ENCODE data around the gene MMD. TPM values are rescaled to one million over a fixed set of nuclear protein-coding genes. Genes with fewer than 3 reads are reported as not detected.

MMD gene
- total RNA-seq, 1 donor from 2014 or later, result 33.1 TPM

DNA sequence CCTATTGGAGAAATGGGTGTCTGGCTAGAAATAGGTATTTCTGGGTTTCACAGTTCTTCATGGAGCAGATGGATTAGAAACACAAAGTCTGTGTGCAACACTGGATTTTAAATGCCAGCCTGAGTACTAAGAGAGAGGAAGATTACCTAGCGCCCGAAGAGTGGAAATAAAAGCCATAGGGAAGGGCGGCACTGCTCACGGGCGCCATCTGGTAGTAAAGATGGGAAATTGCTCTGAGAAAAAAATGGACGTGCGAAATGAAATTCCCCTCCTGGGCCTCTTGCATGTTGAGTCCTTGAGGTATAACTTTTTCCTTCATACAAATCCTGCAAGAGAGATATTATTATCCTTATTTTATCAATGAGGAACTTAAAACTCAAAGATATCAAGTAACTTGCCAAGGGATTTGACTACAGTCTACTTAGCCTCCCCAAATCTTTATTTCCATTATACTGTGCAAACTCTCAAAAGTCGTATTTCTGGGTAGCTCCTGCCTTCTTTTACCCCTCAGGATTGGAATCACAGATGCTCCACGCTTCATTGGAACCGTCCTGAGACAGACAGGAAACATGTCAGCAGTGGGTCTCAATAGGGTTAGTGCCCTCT lies 72.8 kb downstream of the MMD start:
- DNase-seq (ENCODE audit: low read depth), result peak; percentile 36

DNA sequence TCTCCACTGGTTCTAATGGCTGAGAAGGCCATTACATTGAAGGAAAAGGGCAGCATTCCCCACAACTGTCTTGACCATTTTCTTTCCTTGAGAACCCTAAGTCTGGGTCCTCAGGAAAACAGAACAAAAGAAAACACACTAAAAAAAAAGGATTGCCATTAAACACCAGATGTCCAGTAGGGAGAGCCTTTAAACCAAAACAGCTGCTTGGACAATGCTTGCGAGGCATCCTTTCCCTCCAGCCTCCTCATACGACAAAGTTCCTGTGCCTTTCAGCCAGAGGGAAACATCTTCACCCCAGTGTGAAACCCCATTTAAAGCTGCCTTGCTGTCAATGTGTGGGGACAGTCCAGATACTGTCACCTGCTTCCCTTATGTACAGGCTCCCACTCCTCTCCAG lies 74.3 kb downstream of the MMD start:
- DNase-seq (ENCODE audit: low read depth), result no peak

DNA sequence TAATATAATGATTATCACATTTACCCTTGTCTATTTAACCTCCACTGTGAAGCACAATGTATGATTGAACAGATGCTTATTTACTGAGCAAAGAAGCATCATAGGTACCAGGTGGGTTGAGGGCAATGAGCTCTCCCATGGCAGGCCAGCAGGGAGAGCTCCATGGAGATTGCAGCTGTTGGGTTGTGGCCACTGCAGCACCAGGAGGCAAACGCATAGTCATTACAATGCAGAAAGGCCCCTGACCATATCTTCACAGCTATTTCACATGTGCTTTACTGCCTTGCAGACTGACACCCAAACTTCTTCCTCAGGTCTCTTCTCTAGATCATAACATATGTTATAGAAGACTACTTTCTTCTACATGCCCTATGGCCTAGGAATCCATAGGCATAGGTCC lies 75.0 kb downstream of the MMD start:
- DNase-seq (ENCODE audit: low read depth), result no peak

DNA sequence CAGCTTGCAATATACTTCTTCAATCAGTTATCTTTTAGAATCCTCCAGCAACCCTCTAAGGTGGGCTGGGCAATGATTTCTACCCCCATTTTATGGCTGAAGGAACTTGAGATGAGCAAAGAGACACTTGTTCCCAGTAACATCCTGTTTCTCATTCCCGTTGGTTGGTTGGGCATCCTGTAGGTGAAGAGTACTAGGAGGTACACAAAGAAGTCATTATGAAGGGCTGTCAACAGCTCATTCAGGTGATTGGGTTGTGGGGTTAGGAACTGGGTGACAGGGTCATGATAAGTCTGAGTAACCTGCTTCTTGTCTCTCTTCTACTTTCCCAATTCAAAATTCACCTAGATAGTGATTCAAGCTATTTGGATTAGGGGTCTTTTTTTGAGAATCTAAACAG lies 76.5 kb downstream of the MMD start:
- no peak for DNase-seq (ENCODE audit: low read depth)

DNA sequence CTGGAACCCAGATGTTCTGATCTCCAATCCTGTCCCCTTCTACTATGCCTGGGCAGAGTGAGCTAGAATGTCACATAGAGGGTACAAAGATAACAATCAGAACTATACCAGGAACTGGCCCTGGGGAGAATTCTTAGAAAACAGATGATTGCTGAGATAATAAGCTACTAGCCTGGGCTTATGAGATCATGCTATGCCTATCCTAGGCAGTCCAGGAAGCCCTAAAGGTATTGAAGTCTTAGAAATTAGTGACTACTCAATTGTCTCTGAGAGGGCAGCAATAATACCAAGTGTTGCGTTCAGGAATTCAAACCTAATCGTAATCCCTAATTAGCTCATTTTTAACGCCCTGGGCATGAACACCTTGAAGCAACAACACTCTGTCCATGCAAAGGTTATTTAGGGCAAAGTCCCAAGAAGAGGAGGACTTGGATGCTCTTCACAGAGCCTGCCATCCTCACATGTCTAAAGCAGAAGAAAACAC lies 77.1 kb downstream of the MMD start:
- no peak for DNase-seq (ENCODE audit: low read depth)

DNA sequence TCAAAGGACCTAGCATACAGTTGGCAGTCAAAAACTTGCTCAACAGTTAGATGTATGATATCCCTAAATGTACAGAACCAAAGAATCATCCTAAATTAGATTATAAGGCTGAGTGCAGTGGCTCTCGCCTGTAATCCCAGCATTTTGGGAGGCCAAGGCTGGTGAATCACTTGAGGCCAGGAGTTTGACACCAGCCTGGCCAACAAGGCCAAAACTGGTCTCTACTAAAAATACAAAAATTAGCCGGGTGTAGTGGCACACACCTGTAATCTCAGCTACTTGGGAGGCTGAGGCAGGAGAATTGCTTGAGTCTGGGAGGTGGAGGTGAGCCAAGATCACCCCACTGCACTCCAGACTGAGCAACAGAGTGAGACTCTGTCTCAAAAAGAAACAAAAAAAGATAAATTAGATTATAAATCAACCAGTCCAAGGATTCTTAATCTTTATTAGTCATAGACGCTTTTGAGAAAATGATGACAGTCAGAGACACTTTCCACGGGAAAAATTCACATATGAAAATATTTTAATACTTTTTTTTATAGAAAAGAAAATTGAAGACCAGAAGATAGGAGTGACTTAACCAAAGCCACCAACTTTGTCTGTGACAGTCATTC lies 77.6 kb downstream of the MMD start:
- no peak for DNase-seq (ENCODE audit: low read depth)

DNA sequence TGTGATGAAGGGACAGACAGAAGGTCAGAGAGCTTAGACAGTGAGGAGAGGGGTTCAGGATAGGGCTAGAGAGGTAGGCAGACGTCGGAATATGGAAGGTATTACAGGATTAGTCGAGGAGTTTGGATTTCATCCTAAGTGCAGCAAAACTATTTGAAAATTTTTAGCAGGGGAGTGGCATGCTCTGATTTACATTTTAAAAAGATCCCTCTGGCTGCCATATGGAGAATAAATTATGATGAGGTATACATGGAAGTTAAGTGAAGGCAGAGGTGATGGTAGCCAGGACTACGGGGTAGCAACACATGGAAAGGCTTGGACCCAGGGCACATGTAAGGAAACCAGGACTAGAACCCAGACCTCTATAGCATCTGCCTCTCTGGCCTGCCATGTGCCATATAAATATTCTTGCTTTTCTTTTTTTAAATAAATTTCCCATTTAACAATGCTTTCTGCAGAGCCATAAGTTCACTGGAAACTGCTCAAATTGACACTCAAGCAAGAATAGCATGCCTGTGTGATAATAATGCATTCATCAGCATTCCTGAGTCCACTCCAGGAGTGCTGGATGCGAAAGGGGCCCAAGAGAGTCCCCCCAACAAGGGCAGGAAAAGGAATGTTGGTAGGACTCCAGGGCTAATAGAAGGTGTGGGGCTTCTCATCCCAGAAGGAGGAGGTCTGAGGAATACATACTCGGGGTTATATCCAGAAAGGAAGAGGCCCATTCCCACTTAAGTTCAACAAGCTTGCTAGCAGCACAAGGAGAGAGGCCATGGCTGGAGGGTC lies 78.6 kb downstream of the MMD start:
- no peak for DNase-seq (ENCODE audit: low read depth)

Other genes with a start within 250 kb of the MMD start
- gene HLF, start 156.9 kb downstream of the MMD start, total RNA-seq, result 0.52 and 1.9 TPM in 2 replicates
- not detected in 2 replicates for gene SMIM36, start 89.6 kb upstream of the MMD start, total RNA-seq